ENCODE results near the gene ZFPM1. TPM values are rescaled to one million over a fixed set of nuclear protein-coding genes. Genes with fewer than 3 reads are reported as not detected.

ZFPM1 gene
- total and polyA plus RNA-seq, 4 donors: 0.59 to 8.7 (median 5.7) TPM

DNA sequence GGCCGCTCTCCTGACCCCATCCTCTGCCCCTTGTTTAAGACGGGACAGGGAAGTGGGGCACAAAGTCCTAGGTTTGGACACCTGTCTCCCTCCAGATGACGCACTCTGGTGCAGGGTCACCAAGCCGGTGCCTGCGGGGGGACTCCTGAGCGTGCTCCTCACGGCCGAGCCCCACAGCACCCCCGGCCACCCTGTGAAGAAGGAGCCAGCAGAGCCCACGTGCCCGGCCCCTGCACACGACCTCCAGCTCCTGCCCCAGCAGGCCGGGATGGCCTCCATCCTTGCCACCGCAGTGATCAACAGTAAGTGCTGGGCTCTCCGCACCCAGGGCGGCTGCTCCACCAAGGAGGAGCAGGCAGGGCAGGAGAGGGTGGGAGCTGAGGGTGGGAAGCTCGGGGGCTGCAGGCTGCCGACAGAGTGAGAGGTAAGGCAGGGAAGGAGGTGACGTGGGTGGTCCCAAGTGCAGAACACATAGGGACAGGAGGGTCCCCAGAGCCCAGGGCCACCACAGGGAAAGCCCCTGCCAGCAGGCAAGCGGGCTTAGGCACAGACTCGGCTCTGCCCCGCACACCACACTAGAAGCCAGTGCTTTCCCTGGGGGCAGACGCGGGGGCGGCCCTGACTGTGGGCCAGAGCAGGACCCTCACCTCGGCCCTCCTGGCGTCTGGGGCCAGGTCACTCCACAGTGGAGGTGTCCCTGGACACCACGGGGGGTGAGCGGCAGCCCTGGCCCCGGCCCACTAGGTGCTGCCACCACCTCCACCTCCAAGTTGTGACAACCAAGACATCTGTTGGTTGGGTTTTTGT lies 75.1 kb downstream of the ZFPM1 start:
- Histone ChIP-seq H3K27ac (ENCODE audit: low read depth, low read length) (no peak overlapping the region), H3K27me3 (ENCODE audit: control insufficient read depth, insufficient read depth, low read length) (peaks cover 2% of the 10 kb centered on the region), H3K4me3 (ENCODE audit: low read depth, low read length) (no peak overlapping the region), H3K9me3 (ENCODE audit: control insufficient read depth, insufficient read depth, low read length) (no peaks in the 10 kb centered on the region), H3K36me3 (ENCODE audit: control insufficient read depth, insufficient read depth, low read length) (peaks cover 74% of the 10 kb centered on the region), H3K4me1 (ENCODE audit: control insufficient read depth, insufficient read depth, low read length) (peaks cover 84% of the 10 kb centered on the region)
- 83% methylated on average over 27 of the region's 30 CpGs for WGBS (ENCODE audit: insufficient coverage)
- no peak for DNase-seq (ENCODE audit: low read depth in 4 of 6, low spot score in 6 of 6)

DNA sequence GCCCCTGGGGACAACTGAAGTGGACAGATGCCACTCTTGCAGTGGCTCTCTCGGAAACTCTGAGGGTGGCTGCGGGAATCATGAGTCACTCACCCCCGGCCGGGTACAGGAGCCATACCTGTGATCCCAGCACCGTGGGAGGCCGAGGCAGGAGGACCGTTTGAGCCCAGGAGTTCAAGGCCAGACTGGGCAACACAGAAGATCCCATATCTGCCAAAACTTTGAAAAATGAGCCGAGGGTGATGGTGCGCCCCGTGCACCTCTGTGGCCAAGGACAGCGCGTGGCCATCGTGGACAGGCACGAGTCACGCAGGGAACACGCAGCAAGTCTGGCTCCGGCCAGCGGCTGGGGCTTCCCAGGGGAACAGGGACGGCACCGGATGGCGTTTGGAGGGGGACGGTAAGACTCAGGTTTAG lies 75.8 kb downstream of the ZFPM1 start:
- no peaks in the 10 kb centered on the region for H3K27me3 ChIP-seq (ENCODE audit: control insufficient read depth, insufficient read depth, low read length)
- H3K27ac ChIP-seq (ENCODE audit: low read depth, low read length): no peak overlapping the region
- WGBS (ENCODE audit: insufficient coverage): 91% methylated on average over 22 of the region's 22 CpGs
- H3K4me1 ChIP-seq (ENCODE audit: control insufficient read depth, insufficient read depth, low read length): peaks cover 76% of the 10 kb centered on the region
- no peak overlapping the region for H3K4me3 ChIP-seq (ENCODE audit: low read depth, low read length)
- H3K36me3 ChIP-seq (ENCODE audit: control insufficient read depth, insufficient read depth, low read length): peaks cover 74% of the 10 kb centered on the region
- H3K9me3 ChIP-seq (ENCODE audit: control insufficient read depth, insufficient read depth, low read length): no peaks in the 10 kb centered on the region
- DNase-seq (ENCODE audit: low read depth in 4 of 6, low spot score in 6 of 6): no peak

DNA sequence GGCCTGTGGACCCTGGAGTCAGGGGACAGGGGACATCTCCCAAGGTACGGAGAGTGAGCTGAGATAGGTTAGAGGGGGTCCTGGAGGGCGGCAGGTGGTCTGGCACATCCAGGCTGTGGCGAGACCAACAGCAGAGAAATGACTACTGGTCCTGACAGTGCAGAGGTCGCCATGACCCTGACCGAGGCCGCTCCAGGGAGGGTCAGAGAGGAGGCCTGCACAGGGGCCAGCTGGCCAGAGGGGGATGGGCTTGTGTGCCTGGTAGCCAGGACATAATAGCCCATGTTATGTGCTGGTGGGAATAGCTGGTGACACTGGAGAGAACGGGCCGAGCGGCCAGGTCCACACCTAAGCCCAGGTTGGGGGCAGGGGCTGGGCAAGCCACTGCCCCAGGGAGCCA lies 76.5 kb downstream of the ZFPM1 start:
- no peak for DNase-seq (ENCODE audit: low read depth in 4 of 6, low spot score in 6 of 6)
- no peaks in the 10 kb centered on the region for H3K9me3 ChIP-seq (ENCODE audit: control insufficient read depth, insufficient read depth, low read length)
- H3K4me1 ChIP-seq (ENCODE audit: control insufficient read depth, insufficient read depth, low read length): peaks cover 69% of the 10 kb centered on the region
- WGBS (ENCODE audit: insufficient coverage): 88% methylated on average over 9 of the region's 9 CpGs
- no peaks in the 10 kb centered on the region for H3K27me3 ChIP-seq (ENCODE audit: control insufficient read depth, insufficient read depth, low read length)
- H3K4me3 ChIP-seq (ENCODE audit: low read depth, low read length): no peak overlapping the region
- H3K36me3 ChIP-seq (ENCODE audit: control insufficient read depth, insufficient read depth, low read length): peaks cover 74% of the 10 kb centered on the region
- H3K27ac ChIP-seq (ENCODE audit: low read depth, low read length): no peak overlapping the region

DNA sequence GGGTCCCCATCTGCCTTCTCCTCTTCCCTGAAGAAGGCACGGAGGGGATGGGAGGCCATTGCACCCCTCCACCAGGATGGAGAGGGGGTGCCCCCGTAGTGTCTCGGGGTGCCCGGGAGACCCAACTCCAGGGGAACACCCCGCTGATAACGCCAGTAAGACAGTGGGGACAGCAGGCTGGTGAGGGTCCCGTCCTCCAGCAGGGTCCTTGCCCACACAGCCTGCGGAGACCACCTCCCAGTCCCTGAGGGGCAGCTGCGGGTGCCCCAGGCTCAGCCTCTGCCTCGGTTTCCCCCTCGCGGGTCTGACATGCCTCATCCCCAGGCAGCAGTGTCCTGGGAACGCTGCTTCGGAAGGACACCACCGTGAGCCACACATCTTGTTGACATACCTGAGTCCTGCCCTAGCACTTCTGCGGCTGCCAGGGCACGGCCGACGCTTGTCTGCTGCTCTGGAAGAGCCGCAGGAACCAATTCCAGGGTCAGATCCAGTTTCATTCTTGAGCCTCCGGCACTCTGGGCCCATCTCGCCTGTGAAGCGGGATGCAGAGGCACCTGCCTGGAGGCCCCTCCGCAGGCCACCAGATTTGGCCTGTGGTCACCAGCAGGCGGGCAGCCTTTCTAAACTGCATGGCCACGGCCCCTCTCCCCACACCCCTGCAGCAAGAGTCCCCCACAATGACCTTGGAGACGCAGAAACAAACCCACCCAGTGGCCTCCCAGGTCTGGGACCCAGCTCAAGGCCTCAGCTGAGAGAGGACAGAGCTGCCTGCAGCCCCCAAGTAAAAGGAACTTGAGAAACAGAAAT lies 77.2 kb downstream of the ZFPM1 start:
- no peak overlapping the region for H3K4me3 ChIP-seq (ENCODE audit: low read depth, low read length)
- peaks cover 74% of the 10 kb centered on the region for H3K36me3 ChIP-seq (ENCODE audit: control insufficient read depth, insufficient read depth, low read length)
- H3K27ac ChIP-seq (ENCODE audit: low read depth, low read length): no peak overlapping the region
- H3K27me3 ChIP-seq (ENCODE audit: control insufficient read depth, insufficient read depth, low read length): no peaks in the 10 kb centered on the region
- no peak for DNase-seq (ENCODE audit: low read depth in 4 of 6, low spot score in 6 of 6)
- H3K9me3 ChIP-seq (ENCODE audit: control insufficient read depth, insufficient read depth, low read length): no peaks in the 10 kb centered on the region
- H3K4me1 ChIP-seq (ENCODE audit: control insufficient read depth, insufficient read depth, low read length): peaks cover 69% of the 10 kb centered on the region
- WGBS (ENCODE audit: insufficient coverage): 93% methylated on average over 27 of the region's 27 CpGs

DNA sequence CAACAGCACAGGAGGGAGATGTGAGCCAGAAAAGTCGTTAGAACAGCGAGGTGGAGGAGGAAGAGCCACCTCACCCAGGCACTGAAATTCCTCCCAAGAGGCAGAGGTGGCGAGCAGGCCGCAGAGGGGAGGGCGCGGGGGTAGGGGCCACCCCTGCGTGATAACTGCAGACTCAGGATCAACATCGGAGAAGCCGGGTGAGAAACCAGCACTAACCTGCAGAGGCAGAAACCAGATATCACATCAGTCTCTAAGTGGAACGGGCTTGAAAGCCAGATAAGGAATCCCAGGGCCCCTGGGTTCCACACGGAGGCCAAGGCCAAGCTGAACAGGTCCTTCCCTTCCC lies 77.8 kb downstream of the ZFPM1 start:
- no peak overlapping the region for H3K4me3 ChIP-seq (ENCODE audit: low read depth, low read length)
- no peaks in the 10 kb centered on the region for H3K9me3 ChIP-seq (ENCODE audit: control insufficient read depth, insufficient read depth, low read length)
- no peak overlapping the region for H3K27ac ChIP-seq (ENCODE audit: low read depth, low read length)
- H3K36me3 ChIP-seq (ENCODE audit: control insufficient read depth, insufficient read depth, low read length): peaks cover 75% of the 10 kb centered on the region
- WGBS (ENCODE audit: insufficient coverage): 83% methylated on average over 11 of the region's 11 CpGs
- no peak for DNase-seq (ENCODE audit: low read depth in 4 of 6, low spot score in 6 of 6)
- no peaks in the 10 kb centered on the region for H3K27me3 ChIP-seq (ENCODE audit: control insufficient read depth, insufficient read depth, low read length)
- peaks cover 70% of the 10 kb centered on the region for H3K4me1 ChIP-seq (ENCODE audit: control insufficient read depth, insufficient read depth, low read length)

DNA sequence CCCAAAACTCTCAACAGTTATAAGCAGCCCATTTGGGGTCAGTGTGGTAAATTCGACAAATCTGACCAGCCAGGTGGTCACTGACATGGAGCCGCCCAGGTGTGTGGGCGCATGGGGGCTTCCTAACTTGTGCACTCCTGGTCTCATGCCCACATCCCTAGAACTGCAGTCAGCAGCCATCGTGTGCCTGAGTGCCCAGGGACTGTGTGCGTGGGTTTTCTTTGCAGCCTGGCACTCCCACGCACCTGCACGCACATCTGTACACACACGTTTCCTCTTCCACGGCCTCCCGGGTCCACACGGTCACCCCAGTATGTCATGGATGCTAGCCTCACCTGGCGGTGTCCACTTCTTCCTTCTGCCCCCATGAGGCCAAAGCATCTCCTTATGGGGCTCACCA lies 78.3 kb downstream of the ZFPM1 start:
- WGBS (ENCODE audit: insufficient coverage): 88% methylated on average over 10 of the region's 12 CpGs
- peaks cover 75% of the 10 kb centered on the region for H3K36me3 ChIP-seq (ENCODE audit: control insufficient read depth, insufficient read depth, low read length)
- no peak overlapping the region for H3K27ac ChIP-seq (ENCODE audit: low read depth, low read length)
- H3K27me3 ChIP-seq (ENCODE audit: control insufficient read depth, insufficient read depth, low read length): no peaks in the 10 kb centered on the region
- peaks cover 66% of the 10 kb centered on the region for H3K4me1 ChIP-seq (ENCODE audit: control insufficient read depth, insufficient read depth, low read length)
- H3K9me3 ChIP-seq (ENCODE audit: control insufficient read depth, insufficient read depth, low read length): no peaks in the 10 kb centered on the region
- no peak overlapping the region for H3K4me3 ChIP-seq (ENCODE audit: low read depth, low read length)
- no peak for DNase-seq (ENCODE audit: low read depth in 4 of 6, low spot score in 6 of 6)

DNA sequence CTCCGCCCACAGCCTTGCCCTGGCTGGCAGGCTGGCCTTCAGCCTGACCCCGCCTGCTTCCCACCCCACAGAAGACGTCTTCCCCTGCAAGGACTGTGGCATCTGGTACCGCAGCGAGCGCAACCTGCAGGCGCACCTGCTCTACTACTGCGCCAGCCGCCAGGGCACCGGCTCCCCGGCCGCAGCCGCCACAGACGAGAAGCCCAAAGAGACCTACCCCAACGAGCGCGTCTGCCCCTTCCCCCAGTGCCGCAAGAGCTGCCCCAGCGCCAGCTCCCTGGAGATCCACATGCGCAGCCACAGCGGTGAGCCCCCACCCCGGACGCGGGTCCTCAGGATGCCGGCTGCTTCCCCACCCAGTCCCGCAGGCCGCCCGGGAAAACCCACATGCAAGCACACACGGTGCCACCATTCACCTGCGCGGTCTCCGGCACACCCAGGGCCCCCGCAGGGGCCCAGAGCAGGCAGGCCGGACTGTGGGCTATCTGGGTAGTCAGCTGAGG lies 78.9 kb downstream of the ZFPM1 start:
- Histone ChIP-seq H3K27me3 (ENCODE audit: control insufficient read depth, insufficient read depth, low read length) (no peaks in the 10 kb centered on the region), H3K4me3 (ENCODE audit: low read depth, low read length) (no peak overlapping the region), H3K4me1 (ENCODE audit: control insufficient read depth, insufficient read depth, low read length) (peaks cover 59% of the 10 kb centered on the region), H3K36me3 (ENCODE audit: control insufficient read depth, insufficient read depth, low read length) (peaks cover 77% of the 10 kb centered on the region), H3K9me3 (ENCODE audit: control insufficient read depth, insufficient read depth, low read length) (no peaks in the 10 kb centered on the region), H3K27ac (ENCODE audit: low read depth, low read length) (no peak overlapping the region)
- no peak for DNase-seq (ENCODE audit: low read depth in 4 of 6, low spot score in 6 of 6)
- 81% methylated on average over 34 of the region's 34 CpGs for WGBS (ENCODE audit: insufficient coverage)

DNA sequence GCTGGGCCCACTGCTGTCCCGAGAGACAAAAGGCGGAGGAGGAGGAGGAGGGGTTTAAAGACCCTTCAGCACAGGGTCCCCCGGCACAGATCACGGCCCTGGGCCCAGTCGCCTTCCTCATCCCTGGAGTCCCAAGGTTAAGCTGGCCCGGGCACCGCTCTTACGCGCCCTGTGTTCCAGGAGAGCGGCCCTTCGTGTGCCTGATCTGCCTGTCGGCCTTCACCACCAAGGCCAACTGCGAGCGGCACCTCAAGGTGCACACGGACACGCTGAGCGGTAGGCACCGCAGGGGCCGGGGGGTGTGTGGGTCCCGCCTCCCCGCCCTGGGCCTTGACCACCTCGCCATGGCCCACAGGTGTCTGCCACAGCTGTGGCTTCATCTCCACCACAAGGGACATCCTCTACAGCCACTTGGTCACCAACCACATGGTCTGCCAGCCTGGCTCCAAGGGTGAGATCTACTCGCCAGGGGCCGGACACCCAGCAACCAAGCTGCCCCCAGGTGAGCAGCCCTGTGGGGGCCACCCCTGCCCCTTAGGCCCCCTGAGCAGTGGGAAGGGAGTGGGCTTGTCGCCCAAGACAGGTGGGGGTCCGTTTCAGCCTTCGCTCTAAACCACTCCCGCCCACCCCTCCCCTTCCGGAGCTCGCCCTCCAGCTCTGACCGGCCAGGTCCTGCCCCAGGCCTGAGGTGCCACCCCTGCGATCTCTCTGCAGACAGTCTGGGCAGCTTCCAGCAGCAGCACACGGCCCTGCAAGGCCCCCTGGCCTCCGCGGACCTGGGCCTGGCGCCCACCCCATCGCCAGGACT lies 79.6 kb downstream of the ZFPM1 start:
- DNase-seq (ENCODE audit: low read depth in 4 of 6, low spot score in 6 of 6): no peak
- Histone ChIP-seq H3K36me3 (ENCODE audit: control insufficient read depth, insufficient read depth, low read length) (peaks cover 79% of the 10 kb centered on the region), H3K9me3 (ENCODE audit: control insufficient read depth, insufficient read depth, low read length) (no peaks in the 10 kb centered on the region), H3K4me1 (ENCODE audit: control insufficient read depth, insufficient read depth, low read length) (peaks cover 53% of the 10 kb centered on the region), H3K27ac (ENCODE audit: low read depth, low read length) (peak overlapping the region; percentile 47), H3K4me3 (ENCODE audit: low read depth, low read length) (peak overlapping the region; percentile 43), H3K27me3 (ENCODE audit: control insufficient read depth, insufficient read depth, low read length) (no peaks in the 10 kb centered on the region)
- WGBS (ENCODE audit: insufficient coverage): 73% methylated on average over 34 of the region's 37 CpGs

DNA sequence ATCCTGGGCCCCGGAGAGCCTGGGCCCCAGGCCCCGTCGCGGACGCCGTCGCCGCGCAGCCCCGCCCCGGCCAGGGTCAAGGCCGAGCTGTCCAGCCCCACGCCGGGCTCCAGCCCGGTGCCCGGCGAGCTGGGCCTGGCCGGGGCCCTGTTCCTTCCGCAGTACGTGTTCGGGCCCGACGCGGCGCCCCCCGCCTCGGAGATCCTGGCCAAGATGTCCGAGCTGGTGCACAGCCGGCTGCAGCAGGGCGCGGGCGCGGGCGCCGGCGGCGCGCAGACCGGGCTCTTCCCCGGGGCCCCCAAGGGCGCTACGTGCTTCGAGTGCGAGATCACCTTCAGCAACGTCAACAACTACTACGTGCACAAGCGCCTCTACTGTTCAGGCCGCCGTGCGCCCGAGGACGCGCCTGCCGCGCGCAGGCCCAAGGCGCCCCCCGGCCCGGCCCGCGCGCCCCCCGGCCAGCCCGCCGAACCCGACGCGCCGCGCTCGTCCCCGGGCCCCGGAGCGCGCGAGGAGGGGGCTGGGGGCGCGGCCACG lies 80.4 kb downstream of the ZFPM1 start:
- peak overlapping the region; percentile 15 for H3K27ac ChIP-seq (ENCODE audit: low read depth, low read length)
- WGBS (ENCODE audit: insufficient coverage): 3% methylated on average over 79 of the region's 79 CpGs
- DNase-seq (ENCODE audit: low read depth in 4 of 6, low spot score in 6 of 6): peak in 3 of 6 donors; percentile 67 to 95 (median 83)
- no peaks in the 10 kb centered on the region for H3K9me3 ChIP-seq (ENCODE audit: control insufficient read depth, insufficient read depth, low read length)
- H3K27me3 ChIP-seq (ENCODE audit: control insufficient read depth, insufficient read depth, low read length): peaks cover 4% of the 10 kb centered on the region
- peak overlapping the region; percentile 43 for H3K4me3 ChIP-seq (ENCODE audit: low read depth, low read length)
- H3K36me3 ChIP-seq (ENCODE audit: control insufficient read depth, insufficient read depth, low read length): peaks cover 71% of the 10 kb centered on the region
- peaks cover 46% of the 10 kb centered on the region for H3K4me1 ChIP-seq (ENCODE audit: control insufficient read depth, insufficient read depth, low read length)

Data from spinal cord (tissue), 10 donors.